A549 (cell line): ENCODE measurements around the gene UNC13A. TPM values are rescaled to one million over a fixed set of nuclear protein-coding genes. Genes with fewer than 3 reads are reported as not detected.

Experiments
- ATAC-seq, 2 experiments: fragments of 200-7000 bp in 1 of 2; fragments of >200 bp in 1 of 2; cut with Nextera tagmentation in 1 of 2; cut with Tn5 transposase in 1 of 2; 3 replicates each; pipeline versions ENCODE4 v1.8.0 to v1.9.1; 2018 to 2020; ENCODE audit warnings: mild to moderate bottlenecking in 1 of 2, moderate library complexity in 1 of 2
- CTCF ChIA-PET: fragments of 300-600 bp; sonication (Branson Sonifier 250); formaldehyde crosslinking; extraction: SDS; loops from one replicate; lab custom pipeline; 2021; ENCODE audit warnings: antibody characterized with exemption, inconsistent platforms; lab: Yijun Ruan, JAX
- POLR2A ChIA-PET: fragments of 350-600 bp; formaldehyde crosslinking; extraction: SDS; loops from one replicate; lab custom pipeline; 2021; ENCODE audit warnings: antibody characterized with exemption, inconsistent platforms; lab: Yijun Ruan, JAX
- DNase-seq, 2 experiments: peaks; one replicate each; pipeline versions ENCODE4 v3.0.0 to v3.0.0-alpha.2; 2011 to 2016; ENCODE audit warnings: low read depth in 1 of 2, low spot score in 1 of 2
- FAIRE-seq: peaks from 2 replicates; lab custom pipeline; 2011; peaks lifted over from hg19 to GRCh38; lab: Jason Lieb, UNC
- H3K27ac ChIP-seq, 2 experiments: fragments of >200 bp; sonication (Bioruptor Twin); formaldehyde crosslinking; 3 replicates each; pipeline ENCODE4 v1.5.1; 2016 to 2017
- H3K4me1 ChIP-seq: fragments of >200 bp; sonication (Bioruptor Twin); formaldehyde crosslinking; 3 replicates; pipeline ENCODE4 v1.6.1; 2016
- H3K4me2 ChIP-seq: fragments of >200 bp; sonication (Bioruptor Twin); formaldehyde crosslinking; 3 replicates; pipeline ENCODE4 v1.6.1; 2016
- H3K4me3 ChIP-seq: fragments of >200 bp; sonication (Bioruptor Twin); formaldehyde crosslinking; 3 replicates; pipeline ENCODE4 v1.5.1; 2016
- H3K9me3 ChIP-seq: fragments of >200 bp; sonication (Bioruptor Twin); formaldehyde crosslinking; 3 replicates; pipeline ENCODE4 v1.6.1; 2016
- BCL3 ChIP-seq: fragments of >200 bp; sonication (Bioruptor Twin); formaldehyde crosslinking; IDR thresholded peaks from 3 replicates; pipeline ENCODE4 v1.6.1; 2016
- CHD4 ChIP-seq: fragments of 200-600 bp; sonication (generic); IDR thresholded peaks from 2 replicates; pipeline ENCODE4 v1.6.1; 2016; ENCODE audit warnings: antibody characterized with exemption, mild to moderate bottlenecking, borderline replicate concordance
- CTCF ChIP-seq: fragments of >200 bp; sonication (Bioruptor Twin); formaldehyde crosslinking; IDR thresholded peaks from 3 replicates; pipeline ENCODE4 v1.5.1; 2016
- E2F6 ChIP-seq: IDR thresholded peaks from 2 replicates; pipeline ENCODE4 v1.6.1; 2012; ENCODE audit warnings: low read depth, borderline replicate concordance
- EP300 ChIP-seq, 2 experiments: fragments of >200 bp; sonication (Bioruptor Twin); formaldehyde crosslinking; IDR thresholded peaks; 2 replicates in 1 of 2; 3 replicates in 1 of 2; pipeline ENCODE4 v1.6.1; 2016 to 2017
- FOSL2 ChIP-seq, 2 experiments: fragments of 450-650 bp in 1 of 2; fragments of >200 bp in 1 of 2; sonication (Bioruptor Twin) in 1 of 2; formaldehyde crosslinking; IDR thresholded peaks; 2 replicates each; pipeline versions ENCODE4 v1.5.0 to v1.6.1; 2016 to 2020; ENCODE audit warnings: mild to moderate bottlenecking in 1 of 2, moderate library complexity in 1 of 2
- HOXB5 ChIP-seq: fragments of 250-450 bp; sonication (Bioruptor Pico); IDR thresholded peaks from 2 replicates; pipeline ENCODE4 v1.5.0; 2020; ENCODE audit warnings: mild to moderate bottlenecking, moderate library complexity
- JUN ChIP-seq, 2 experiments: fragments of >200 bp; sonication (Bioruptor Twin); formaldehyde crosslinking; IDR thresholded peaks; 2 replicates in 1 of 2; 3 replicates in 1 of 2; pipeline ENCODE4 v1.6.1; 2016 to 2017
- KDM1A ChIP-seq: fragments of 200-600 bp; sonication (generic); IDR thresholded peaks from 2 replicates; pipeline ENCODE4 v1.6.1; 2016; ENCODE audit warnings: low read depth, mild to moderate bottlenecking
- MAX ChIP-seq: IDR thresholded peaks from 2 replicates; pipeline ENCODE4 v1.6.1; 2012
- MYC ChIP-seq: IDR thresholded peaks from 2 replicates; pipeline ENCODE4 v1.6.1; 2012; ENCODE audit warnings: mild to moderate bottlenecking, inconsistent platforms, low read length, improper control_type of control experiment, borderline replicate concordance
- NPAS2 ChIP-seq: fragments of 250-450 bp; sonication (Bioruptor Pico); IDR thresholded peaks from 2 replicates; pipeline ENCODE4 v1.8.0; 2022; ENCODE audit warnings: mild to moderate bottlenecking, moderate library complexity, borderline replicate concordance
- PBX3 ChIP-seq: IDR thresholded peaks from 2 replicates; pipeline ENCODE4 v1.6.1; 2012
- PHF8 ChIP-seq: fragments of 200-600 bp; sonication (generic); IDR thresholded peaks from 2 replicates; pipeline ENCODE4 v1.6.1; 2016; ENCODE audit warnings: low read depth, mild to moderate bottlenecking, antibody characterized with exemption, moderate library complexity, borderline replicate concordance
- POLR2A ChIP-seq: IDR thresholded peaks from 2 replicates; pipeline ENCODE4 v1.6.1; 2012; ENCODE audit warnings: mild to moderate bottlenecking, low read length
- RAD21 ChIP-seq, 2 experiments: fragments of >200 bp in 1 of 2; sonication (Bioruptor Twin) in 1 of 2; formaldehyde crosslinking in 1 of 2; IDR thresholded peaks in 1 of 2; conservative IDR thresholded peaks in 1 of 2; 2 replicates in 1 of 2; 3 replicates in 1 of 2; pipeline ENCODE4 v1.6.1; 2012 to 2018; ENCODE audit warnings: inconsistent platforms in 1 of 2
- RARB ChIP-seq: fragments of 250-450 bp; sonication (Bioruptor Pico); IDR thresholded peaks from 2 replicates; pipeline ENCODE4 v1.8.0; 2021; ENCODE audit warnings: mild to moderate bottlenecking, moderate library complexity
- RFX5 ChIP-seq: fragments of 450-650 bp; IDR thresholded peaks from 2 replicates; pipeline ENCODE4 v1.7.1; 2014; ENCODE audit warnings: antibody characterized with exemption, mild to moderate bottlenecking, moderate library complexity
- RNF2 ChIP-seq: fragments of 200-600 bp; sonication (generic); IDR thresholded peaks from 2 replicates; pipeline ENCODE4 v1.6.1; 2016; ENCODE audit warnings: low read depth, mild to moderate bottlenecking, antibody characterized with exemption, moderate library complexity, borderline replicate concordance
- SMC3 ChIP-seq: fragments of >200 bp; sonication (Bioruptor Twin); formaldehyde crosslinking; IDR thresholded peaks from 3 replicates; pipeline ENCODE4 v1.6.1; 2018; ENCODE audit warnings: inconsistent platforms
- TFCP2L1 ChIP-seq: fragments of 250-450 bp; sonication (Bioruptor Pico); IDR thresholded peaks from 2 replicates; pipeline ENCODE4 v1.5.0; 2021; ENCODE audit warnings: mild to moderate bottlenecking
- TP53 ChIP-seq: fragments of 250-450 bp; sonication (Bioruptor Pico); IDR thresholded peaks from 2 replicates; pipeline ENCODE4 v1.5.0; 2021; ENCODE audit warnings: mild to moderate bottlenecking, moderate library complexity
- ZNF302 ChIP-seq: fragments of 250-450 bp; sonication (Bioruptor Pico); IDR thresholded peaks from 2 replicates; pipeline ENCODE4 v1.9.0; 2021; ENCODE audit warnings: inconsistent platforms, mild to moderate bottlenecking, moderate library complexity
- WGBS: methylation state at CpG from one replicate; pipeline ENCODE4 v1.1.6; 2017; ENCODE audit errors: missing lambda C conversion rate; 5-methylcytosine and 5-hydroxymethylcytosine counted together
- polyA plus RNA-seq, 4 experiments: library from polyadenylated mRNA; depleted of rRNA in 3 of 4; stranded (reverse); fragments of >200 nt; fragmentation: RNase III in 1 of 4; extraction: RNeasy Plus Mini Kit Qiagen cat#74134 plus additional on column Dnase treatment in 1 of 4; gene quantifications; 2 replicates in 3 of 4; 3 replicates in 1 of 4; pipeline ENCODE4 v1.2.3, GENCODE V29; 2011 to 2017

Gene UNC13A
- polyA plus RNA-seq, 2 of the 4 experiments (the other 2 are of a cell fraction), result 3.1 to 4.2 TPM

GRCh38 chr19:17605761-17606589 lies 82.2 kb downstream of the UNC13A start:
- no peak for FAIRE-seq
- WGBS, result 0% methylated on average over 1 of the region's 85 CpGs
- peak overlapping the region; percentile 93 to 98 for H3K27ac ChIP-seq

GRCh38 chr19:17605117-17605516 lies 83.0 kb downstream of the UNC13A start:
- peak overlapping the region; percentile 94 for H3K4me2 ChIP-seq

More at GRCh38 chr19:17605761-17606589, 82.2 kb downstream of the UNC13A start:
- Histone ChIP-seq H3K4me1 (peaks cover 10% of the 10 kb centered on the region; the same call in 2 of the 3 replicates), H3K9me3 (no peaks in the 10 kb centered on the region), H3K4me2 (peak overlapping the region; percentile 94), H3K4me3 (peak overlapping the region; percentile 63)
- CTCF ChIA-PET, result interaction anchor here (0.8 to 1.9 kb wide), 17 partner anchors 8 to 251 kb away, joined by 3 to 8 read pairs (median 3); partner anchors contain the start of gene UNC13A
- POLR2A ChIA-PET, result interaction anchor here (0.5 to 1.9 kb wide), 12 partner anchors 9 to 890 kb away, joined by 3 to 8 read pairs (median 4); partner anchors contain the start of genes MAP1S, PGLS and RPL18A
- DNase-seq (peak; percentile 67 to 95), ATAC-seq (peak; percentile 85 to 89)
- peak; percentile 76 to 84; a peak in 4 of 5 replicates for TF ChIP-seq JUN (IDR thresholded peaks at IDR 0.05)
- TF ChIP-seq TP53 (CRISPR knock-in tag), result 0 out of 2 replicates have a peak, but pooled peaks have one; percentile 16
- TF ChIP-seq CHD4, result no peak
- TF ChIP-seq RARB (CRISPR knock-in tag), result no peak
- 0 out of 2 replicates have a peak, but pooled peaks have one; percentile 29 for TF ChIP-seq TFCP2L1 (CRISPR knock-in tag)
- peak; percentile 35; the same call in 1 of the 3 replicates for TF ChIP-seq SMC3
- TF ChIP-seq BCL3, result peak; percentile 76; the same call in 1 of the 3 replicates
- TF ChIP-seq NPAS2 (CRISPR knock-in tag), result peak; percentile 71
- TF ChIP-seq RFX5, result 0 out of 2 replicates have a peak, but pooled peaks have one; percentile 16
- peak; percentile 78 for TF ChIP-seq POLR2A
- 0 out of 2 replicates have a peak, but pooled peaks have one; percentile 43 for TF ChIP-seq HOXB5 (CRISPR knock-in tag)
- peak; percentile 97 for TF ChIP-seq MAX
- peak; percentile 95 for TF ChIP-seq E2F6
- no peak for TF ChIP-seq ZNF302 (CRISPR knock-in tag)
- no peak for TF ChIP-seq RNF2
- peak; percentile 30; the same call in 2 of the 3 replicates for TF ChIP-seq CTCF
- peak; percentile 47; the same call in 1 of the 2 replicates for TF ChIP-seq MYC
- TF ChIP-seq PHF8, result no peak; the same call in 1 of the 2 replicates
- TF ChIP-seq FOSL2 (IDR thresholded peaks at IDR 0.05), result no peak
- peak; percentile 8; the same call in 1 of the 2 replicates for TF ChIP-seq FOSL2 (CRISPR knock-in tag; IDR thresholded peaks at IDR 0.05)
- TF ChIP-seq RAD21 (conservative IDR thresholded peaks at IDR 0.05 in 1 of 2, IDR thresholded peaks at IDR 0.05 in 1 of 2), result peak; percentile 31 to 41; a peak in 3 of 5 replicates

More at GRCh38 chr19:17605117-17605516, 83.0 kb downstream of the UNC13A start:
- DNase-seq, result no peak
- peak overlapping the region; percentile 93 to 98 for H3K27ac ChIP-seq
- no peaks in the 10 kb centered on the region for H3K9me3 ChIP-seq
- peak overlapping the region; percentile 63 for H3K4me3 ChIP-seq
- peaks cover 10% of the 10 kb centered on the region; the same call in 2 of the 3 replicates for H3K4me1 ChIP-seq
- ChIA-PET POLR2A (interaction anchor here (0.6 to 1.9 kb wide), 6 partner anchors 45 to 254 kb away, joined by 3 to 8 read pairs (median 6); partner anchors contain the start of genes PGLS and RPL18A), CTCF (interaction anchor here (1.3 to 1.9 kb wide), 5 partner anchors 17 to 237 kb away, joined by 3 to 8 read pairs (median 4); no protein-coding TSS in a partner anchor)
- 96% methylated on average over 3 of the region's 8 CpGs for WGBS
- no peak for FAIRE-seq
- no peak for ATAC-seq
- peak; percentile 61; the same call in 1 of the 2 replicates for TF ChIP-seq KDM1A
- no peak for TF ChIP-seq PBX3
- no peak for TF ChIP-seq EP300 (IDR thresholded peaks at IDR 0.05)
